Putamen (tissue), 1 donor: Measurements from ENCODE around the gene ADORA2B.
"Not testable (repeated sequence)": the region's sequence is repeated elsewhere in the genome, so short reads cannot be mapped to it uniquely, and the experiment has no call there.

ENCODE experiments used
- DNase-seq: peaks from one replicate; pipeline ENCODE4 v3.0.0-alpha.2; 2016; ENCODE audit warnings: low spot score

ADORA2B gene

GRCh38 chr17:15944759-15945526 lies at the start of gene ADORA2B:
ADORA2B (plus strand) TSS chr17:15945130; CDS start chr17:15945249, 119 bp downstream.
- peak; percentile 42 for DNase-seq

GRCh38 chr17:15896277-15896676 lies 48.7 kb upstream of the ADORA2B start:
- DNase-seq = no peak

GRCh38 chr17:15896834-15897233 lies 48.1 kb upstream of the ADORA2B start:
- no peak for DNase-seq

- not testable (repeated sequence) for DNase-seq
Observed at GRCh38 chr17:15899596-15899995, 45.3 kb upstream of the ADORA2B start.

GRCh38 chr17:15900871-15901270 lies 44.1 kb upstream of the ADORA2B start:
- DNase-seq = no peak

GRCh38 chr17:15905236-15905635 lies 39.7 kb upstream of the ADORA2B start:
- DNase-seq = not testable (repeated sequence)

- no peak for DNase-seq
Observed at GRCh38 chr17:15907290-15907689, 37.6 kb upstream of the ADORA2B start.

- DNase-seq = no peak
Observed at GRCh38 chr17:15908378-15908777, 36.6 kb upstream of the ADORA2B start.

GRCh38 chr17:15909481-15909991 lies 35.4 kb upstream of the ADORA2B start:
- DNase-seq = no peak

- no peak for DNase-seq
Observed at GRCh38 chr17:15910791-15911190, 34.1 kb upstream of the ADORA2B start.

GRCh38 chr17:15911701-15912100 lies 33.2 kb upstream of the ADORA2B start:
- DNase-seq = not testable (repeated sequence)

GRCh38 chr17:15912416-15912955 lies 32.4 kb upstream of the ADORA2B start:
- DNase-seq = no peak

GRCh38 chr17:15913826-15914225 lies 31.1 kb upstream of the ADORA2B start:
- DNase-seq = no peak

GRCh38 chr17:15914400-15915170 lies 30.3 kb upstream of the ADORA2B start:
- no peak for DNase-seq

GRCh38 chr17:15915961-15916360 lies 29.0 kb upstream of the ADORA2B start:
- DNase-seq = no peak

GRCh38 chr17:15917021-15917437 lies 27.9 kb upstream of the ADORA2B start:
- DNase-seq = no peak

- no peak for DNase-seq
Observed at GRCh38 chr17:15917438-15918027, 27.4 kb upstream of the ADORA2B start.

GRCh38 chr17:15918261-15918660 lies 26.7 kb upstream of the ADORA2B start:
- DNase-seq = no peak

- no peak for DNase-seq
Observed at GRCh38 chr17:15918661-15919259, 26.2 kb upstream of the ADORA2B start.

- DNase-seq = no peak
Observed at GRCh38 chr17:15919466-15919865, 25.5 kb upstream of the ADORA2B start.

GRCh38 chr17:15920758-15921239 lies 24.1 kb upstream of the ADORA2B start:
- no peak for DNase-seq

- no peak for DNase-seq
Observed at GRCh38 chr17:15921640-15922039, 23.3 kb upstream of the ADORA2B start.
